HG03520 (cell line): ENCODE results near the gene MED15.
"Not testable (repeated sequence)": the region's sequence is repeated elsewhere in the genome, so short reads cannot be mapped to it uniquely, and the experiment has no call there.

Experiments
- ATAC-seq: cut with Tn5 transposase; IDR thresholded peaks from one replicate; pipeline ENCODE4 v1.9.1; 2021; ENCODE audit warnings: mild to moderate bottlenecking, moderate library complexity; ENCODE audit not compliant: unreplicated experiment

MED15 gene, protein sequence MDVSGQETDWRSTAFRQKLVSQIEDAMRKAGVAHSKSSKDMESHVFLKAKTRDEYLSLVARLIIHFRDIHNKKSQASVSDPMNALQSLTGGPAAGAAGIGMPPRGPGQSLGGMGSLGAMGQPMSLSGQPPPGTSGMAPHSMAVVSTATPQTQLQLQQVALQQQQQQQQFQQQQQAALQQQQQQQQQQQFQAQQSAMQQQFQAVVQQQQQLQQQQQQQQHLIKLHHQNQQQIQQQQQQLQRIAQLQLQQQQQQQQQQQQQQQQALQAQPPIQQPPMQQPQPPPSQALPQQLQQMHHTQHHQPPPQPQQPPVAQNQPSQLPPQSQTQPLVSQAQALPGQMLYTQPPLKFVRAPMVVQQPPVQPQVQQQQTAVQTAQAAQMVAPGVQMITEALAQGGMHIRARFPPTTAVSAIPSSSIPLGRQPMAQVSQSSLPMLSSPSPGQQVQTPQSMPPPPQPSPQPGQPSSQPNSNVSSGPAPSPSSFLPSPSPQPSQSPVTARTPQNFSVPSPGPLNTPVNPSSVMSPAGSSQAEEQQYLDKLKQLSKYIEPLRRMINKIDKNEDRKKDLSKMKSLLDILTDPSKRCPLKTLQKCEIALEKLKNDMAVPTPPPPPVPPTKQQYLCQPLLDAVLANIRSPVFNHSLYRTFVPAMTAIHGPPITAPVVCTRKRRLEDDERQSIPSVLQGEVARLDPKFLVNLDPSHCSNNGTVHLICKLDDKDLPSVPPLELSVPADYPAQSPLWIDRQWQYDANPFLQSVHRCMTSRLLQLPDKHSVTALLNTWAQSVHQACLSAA

GRCh38 chr22:20507253-20508066, at the start of gene MED15:
MED15 (plus strand) TSS chr22:20507610; CDS start chr22:20507679, 69 bp downstream.
- peak; percentile 67 for ATAC-seq

DNA sequence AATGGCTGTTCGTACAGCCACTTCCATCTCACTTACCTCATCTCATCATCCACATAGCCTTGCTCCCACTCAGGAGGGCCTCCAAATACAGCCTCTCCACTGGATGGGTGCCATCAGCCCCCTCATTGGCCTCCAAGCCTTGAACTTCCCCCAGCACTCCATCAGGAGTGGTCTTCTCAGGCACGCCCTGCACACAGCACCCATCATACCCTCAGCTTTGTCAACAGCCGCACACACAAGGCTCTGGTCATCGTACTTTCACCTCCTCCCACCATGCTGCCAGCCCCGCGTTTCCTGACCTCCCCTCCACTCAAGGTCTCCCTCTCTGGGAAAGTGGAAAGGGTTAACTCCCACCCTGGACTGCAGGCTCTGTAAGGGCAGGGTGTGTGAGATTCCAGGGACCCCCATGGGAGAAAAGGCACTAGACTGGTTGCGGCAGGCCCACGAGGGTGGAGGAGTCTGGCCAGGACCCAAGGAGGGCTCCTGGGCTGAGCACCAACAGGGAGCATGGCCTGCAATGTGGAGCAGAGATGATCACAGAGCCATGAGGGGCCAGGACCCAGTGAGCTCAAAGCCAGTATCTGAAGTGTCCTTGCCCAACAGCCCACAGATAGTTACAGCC, 48.8 kb upstream of the MED15 start:
- no peak for ATAC-seq

GRCh38 chr22:20459152-20459542, 48.3 kb upstream of the MED15 start:
- ATAC-seq: no peak

DNA sequence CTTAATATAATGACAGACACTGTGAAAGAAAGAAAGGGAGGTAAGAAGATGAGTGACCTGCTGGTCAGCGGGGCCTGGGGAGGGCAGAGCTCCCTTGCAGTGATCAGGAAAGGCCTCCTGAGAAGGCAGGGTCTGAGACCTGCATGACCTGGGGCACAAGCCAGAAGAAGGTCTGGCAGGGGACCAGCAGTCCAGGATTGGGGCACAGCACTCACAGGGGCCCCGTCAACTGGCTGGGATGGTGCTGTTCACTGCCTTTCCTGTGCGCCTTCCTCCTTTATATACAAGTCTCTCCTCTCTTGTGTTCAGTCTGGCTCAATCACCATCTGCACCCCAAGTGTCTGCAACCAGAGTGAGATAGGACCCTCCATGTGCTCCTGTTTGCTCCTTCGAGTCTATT, 47.5 kb upstream of the MED15 start:
- no peak for ATAC-seq

DNA sequence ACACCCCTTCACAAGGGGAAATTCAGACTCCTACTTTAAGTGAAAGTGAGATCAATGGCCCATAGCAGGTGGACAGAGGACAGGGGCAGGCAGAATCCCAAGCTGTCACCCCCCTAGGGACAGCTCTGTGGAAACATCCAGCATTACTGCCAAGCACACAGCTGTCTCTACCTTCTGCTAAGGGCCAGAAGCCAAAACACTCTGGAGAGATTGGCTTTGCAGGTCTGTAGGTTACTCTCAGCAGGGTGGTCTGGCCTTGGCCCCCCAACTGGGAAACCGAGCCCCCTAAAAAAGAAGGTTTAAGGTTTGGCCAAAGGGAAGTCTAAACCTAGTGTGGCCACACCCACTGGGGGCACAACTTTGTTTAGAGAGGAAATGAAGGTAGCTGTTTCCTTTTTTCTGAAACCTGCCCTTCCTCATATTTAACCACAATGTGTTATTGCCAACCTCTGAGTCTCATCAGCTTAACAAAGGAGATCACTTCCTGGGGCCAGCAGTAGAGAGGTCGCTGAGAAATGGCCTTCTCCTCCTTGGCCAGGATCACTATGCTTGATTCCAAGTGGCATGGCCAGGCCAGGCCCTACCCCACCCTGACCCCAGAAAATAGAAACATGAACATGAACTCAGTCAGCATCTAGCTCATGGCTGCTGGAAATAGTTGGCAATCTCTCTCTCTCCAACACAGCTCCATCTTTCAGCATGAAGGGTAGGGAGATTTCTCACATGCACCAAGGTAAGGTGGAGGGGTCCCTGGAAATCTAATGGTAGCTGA, 43.9 kb upstream of the MED15 start:
- ATAC-seq: no peak

DNA sequence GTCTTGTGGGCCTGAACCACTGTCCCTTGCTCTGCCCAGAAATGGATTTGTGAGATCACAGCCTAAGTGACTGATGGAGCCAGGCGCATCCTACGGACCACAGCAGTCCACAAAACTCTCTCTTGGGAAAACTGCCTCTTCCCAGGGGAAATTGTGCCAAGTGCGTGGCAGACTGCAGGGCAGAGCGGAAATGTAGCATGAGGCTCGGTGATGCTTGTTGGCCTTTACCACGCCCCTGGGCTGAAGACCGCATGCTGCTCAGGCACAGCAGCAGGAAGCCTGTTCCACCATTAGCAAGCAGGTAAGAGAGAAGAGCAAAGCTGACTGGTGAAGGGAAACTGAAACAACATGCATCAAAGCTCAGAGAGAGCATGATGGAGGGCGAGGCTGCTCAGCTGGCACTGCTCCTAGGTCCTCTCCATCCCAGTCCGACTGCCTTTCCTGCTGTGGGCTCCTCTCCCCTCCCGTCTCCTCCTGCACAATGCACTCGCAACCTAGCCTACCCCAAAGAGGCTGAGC, 43.3 kb upstream of the MED15 start:
- ATAC-seq: no peak

- ATAC-seq: no peak
Observed at GRCh38 chr22:20464912-20465758, 42.3 kb upstream of the MED15 start.

- no peak for ATAC-seq
Observed at GRCh38 chr22:20465759-20466077, 41.7 kb upstream of the MED15 start.

GRCh38 chr22:20466659-20467379, 40.6 kb upstream of the MED15 start:
- no peak for ATAC-seq

DNA sequence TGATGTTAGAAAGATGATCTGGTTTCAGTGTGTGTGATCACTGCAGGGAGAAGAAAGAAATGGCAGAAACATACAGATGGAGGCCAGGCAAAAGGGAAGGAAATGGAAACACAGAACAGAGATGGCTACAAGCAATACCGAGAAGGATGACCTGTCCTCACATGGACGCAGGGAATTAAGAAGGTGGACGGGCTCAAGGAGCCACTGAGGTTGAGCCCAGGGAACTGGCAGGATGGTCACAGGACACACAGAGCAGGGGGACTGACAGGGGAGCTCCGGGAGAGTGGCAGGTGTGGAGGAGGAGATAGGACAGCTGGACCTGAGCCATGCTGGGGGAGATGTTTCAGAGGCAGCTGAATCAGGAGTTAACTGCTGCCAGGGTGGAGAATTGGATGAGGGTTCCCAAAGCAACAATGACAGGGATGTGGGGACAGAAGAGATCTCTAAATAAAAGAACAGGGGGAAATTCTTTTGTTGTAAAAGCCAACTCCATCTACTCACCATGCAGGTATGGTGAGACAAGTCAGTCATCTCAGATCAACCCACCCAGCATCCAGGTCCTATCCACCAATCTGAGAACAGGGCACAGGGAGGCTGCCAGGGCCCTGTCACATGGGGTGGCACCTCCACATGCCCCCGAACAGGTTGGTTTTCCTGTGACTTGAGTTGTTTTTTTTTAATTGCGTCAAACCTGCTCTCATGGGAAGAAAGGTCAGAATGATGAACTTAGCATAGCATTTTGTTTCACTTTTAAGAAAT, 38.1 kb upstream of the MED15 start:
- no peak for ATAC-seq

DNA sequence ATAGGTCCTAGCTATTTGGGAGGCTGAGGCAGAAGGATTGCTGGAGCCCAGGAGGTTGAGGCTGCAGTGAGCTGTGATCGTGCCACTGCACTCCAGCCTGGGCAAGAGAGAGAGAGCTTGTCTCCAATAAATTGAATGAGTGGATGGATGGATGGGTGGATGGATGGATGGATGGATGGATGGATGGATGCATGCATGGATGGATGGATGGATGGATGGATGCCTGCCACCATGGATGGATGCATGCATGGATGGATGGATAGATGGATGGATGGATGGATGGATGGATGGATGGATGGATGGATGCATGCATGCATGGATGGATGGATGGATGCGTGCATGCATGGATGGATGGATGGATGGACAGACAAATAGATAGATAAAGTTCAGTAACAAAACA, 36.9 kb upstream of the MED15 start:
- not testable (repeated sequence) for ATAC-seq

DNA sequence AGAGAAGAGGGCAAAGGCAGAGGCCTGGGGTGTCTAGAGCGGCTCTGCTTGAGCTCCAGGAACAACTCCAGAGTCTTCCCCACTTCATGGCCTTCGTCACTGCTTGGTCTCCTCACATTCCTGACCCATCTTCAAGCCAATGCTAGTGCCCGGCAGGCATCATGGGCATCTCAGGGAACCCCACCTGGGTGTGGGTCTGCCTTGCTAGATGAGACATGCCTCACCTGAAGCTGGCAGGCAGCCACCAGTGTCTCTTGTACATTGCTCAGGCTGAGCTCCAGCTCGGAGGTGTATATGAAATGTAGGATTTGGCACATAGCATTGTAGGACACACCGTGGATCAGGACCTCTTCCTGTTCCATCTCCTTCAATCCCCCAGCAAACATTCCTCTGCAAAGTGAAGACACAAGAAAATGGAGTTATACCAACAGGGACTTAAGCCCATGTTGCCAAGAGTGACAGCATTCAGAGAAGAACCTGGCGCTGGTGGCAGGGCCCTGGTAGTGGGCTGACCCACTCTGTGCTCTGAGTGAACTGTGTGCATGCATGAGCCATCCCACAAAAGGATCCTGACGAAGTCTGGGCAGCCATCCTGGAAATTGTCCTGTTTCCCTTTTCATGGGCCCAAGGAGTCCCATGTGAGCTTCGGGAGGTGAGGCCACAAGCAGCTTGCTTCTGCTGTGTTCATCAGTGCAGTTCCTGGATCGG, 36.1 kb upstream of the MED15 start:
- no peak for ATAC-seq

DNA sequence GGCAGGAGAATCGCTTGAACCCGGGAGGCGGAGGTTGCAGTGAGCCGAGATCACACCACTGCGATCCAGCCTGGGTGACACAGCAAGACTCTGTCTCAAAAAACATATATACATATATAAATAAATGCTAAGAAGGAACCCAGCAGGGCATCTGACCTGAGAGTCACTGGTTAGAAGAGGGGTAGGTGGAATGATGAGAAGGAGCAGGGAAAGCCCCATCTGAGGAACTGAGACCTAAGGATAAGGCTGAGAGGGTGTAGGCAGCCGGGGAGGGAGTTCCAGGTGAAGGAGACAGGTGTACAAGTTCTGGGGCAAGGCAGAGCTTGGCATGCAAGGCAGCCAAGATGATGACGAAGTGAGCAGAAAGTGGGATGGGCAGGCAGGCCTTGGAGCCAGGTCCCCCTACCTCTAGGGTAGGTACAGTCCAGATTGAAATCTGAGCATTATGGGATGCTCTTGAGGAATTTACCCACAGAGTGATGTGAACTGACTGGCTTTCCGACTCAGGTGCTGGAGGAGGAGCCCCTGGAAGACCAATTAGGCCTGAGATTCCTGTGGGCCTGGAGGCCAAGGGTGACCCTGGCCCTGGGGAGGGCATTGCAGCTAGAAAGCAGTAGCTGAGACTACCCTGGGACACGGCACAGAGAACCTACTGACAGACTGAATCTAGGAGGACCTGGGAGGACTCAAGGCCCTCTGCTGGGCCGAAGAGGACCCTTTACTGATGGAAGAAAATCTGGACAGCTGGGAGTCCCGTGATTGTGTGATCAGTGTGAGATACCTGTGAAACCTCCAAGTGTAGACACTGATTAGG, 34.6 kb upstream of the MED15 start:
- no peak for ATAC-seq

- no peak for ATAC-seq
Observed at GRCh38 chr22:20475115-20475436, 32.3 kb upstream of the MED15 start.

DNA sequence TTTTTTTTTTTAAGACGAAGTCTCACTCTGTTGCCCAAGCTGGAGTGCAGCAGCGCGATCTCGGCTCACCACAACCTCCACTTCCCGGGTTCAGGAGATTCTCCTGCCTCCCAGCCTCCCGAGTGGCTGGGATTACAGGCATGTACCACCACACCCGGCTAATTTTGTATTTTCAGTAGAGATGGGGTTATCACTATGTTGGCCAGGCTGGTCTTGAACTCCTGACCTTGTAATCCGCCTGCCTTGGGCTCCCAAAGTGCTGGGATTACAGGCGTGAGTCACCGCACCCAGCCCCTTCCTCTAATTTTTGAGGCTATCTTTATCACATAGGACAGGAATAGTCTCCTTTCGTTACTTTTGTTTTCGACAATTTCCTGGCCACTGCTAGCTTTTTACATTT, 31.8 kb upstream of the MED15 start:
- ATAC-seq: not testable (repeated sequence)

- ATAC-seq: not testable (repeated sequence)
Observed at GRCh38 chr22:20478059-20478458, 29.4 kb upstream of the MED15 start.
